ENCODE data around the gene ANXA6. TPM values are rescaled to one million over a fixed set of nuclear protein-coding genes. Genes with fewer than 3 reads are reported as not detected.

ANXA6 gene
- total and polyA plus RNA-seq, 8 donors = 28.4 to 240 (median 88.2) TPM

DNA sequence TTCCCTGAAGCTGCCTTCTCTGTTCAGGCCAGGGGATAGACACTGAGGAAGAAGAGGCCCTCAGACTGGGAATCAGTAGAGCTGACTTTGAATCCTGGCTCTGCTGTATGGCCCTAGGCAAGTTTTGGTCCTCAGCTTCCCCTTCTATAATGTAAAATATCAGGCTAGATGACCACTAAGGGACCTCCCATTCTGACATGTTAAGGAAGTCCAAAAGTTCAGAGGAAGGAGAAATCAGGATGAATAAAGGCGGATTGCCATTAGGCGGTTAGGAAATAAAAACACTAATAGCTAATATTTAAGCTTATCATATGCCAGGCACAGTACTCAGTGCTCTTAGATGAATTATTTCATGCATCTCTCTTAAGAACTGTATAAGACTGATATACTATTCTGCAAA lies 67.9 kb downstream of the ANXA6 start:
- H3K27ac ChIP-seq = no peak overlapping the region
- 49 to 94% (median 77%) methylated on average over 2 of the region's 2 CpGs for WGBS, 5 donors
- H3K27me3 ChIP-seq = no peaks in the 10 kb centered on the region
- H3K4me1 ChIP-seq = peaks cover 33 to 50% (median 47%) of the 10 kb centered on the region in 4 donors
- no peaks in the 10 kb centered on the region for H3K36me3 ChIP-seq
- H3K9me3 ChIP-seq = no peaks in the 10 kb centered on the region
- no peak for TF ChIP-seq POLR2A (IDR thresholded peaks at IDR 0.05)
- TF ChIP-seq, protein P1, sequence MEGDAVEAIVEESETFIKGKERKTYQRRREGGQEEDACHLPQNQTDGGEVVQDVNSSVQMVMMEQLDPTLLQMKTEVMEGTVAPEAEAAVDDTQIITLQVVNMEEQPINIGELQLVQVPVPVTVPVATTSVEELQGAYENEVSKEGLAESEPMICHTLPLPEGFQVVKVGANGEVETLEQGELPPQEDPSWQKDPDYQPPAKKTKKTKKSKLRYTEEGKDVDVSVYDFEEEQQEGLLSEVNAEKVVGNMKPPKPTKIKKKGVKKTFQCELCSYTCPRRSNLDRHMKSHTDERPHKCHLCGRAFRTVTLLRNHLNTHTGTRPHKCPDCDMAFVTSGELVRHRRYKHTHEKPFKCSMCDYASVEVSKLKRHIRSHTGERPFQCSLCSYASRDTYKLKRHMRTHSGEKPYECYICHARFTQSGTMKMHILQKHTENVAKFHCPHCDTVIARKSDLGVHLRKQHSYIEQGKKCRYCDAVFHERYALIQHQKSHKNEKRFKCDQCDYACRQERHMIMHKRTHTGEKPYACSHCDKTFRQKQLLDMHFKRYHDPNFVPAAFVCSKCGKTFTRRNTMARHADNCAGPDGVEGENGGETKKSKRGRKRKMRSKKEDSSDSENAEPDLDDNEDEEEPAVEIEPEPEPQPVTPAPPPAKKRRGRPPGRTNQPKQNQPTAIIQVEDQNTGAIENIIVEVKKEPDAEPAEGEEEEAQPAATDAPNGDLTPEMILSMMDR (IDR thresholded peaks at IDR 0.05) = no peak
- TF ChIP-seq EP300 (IDR thresholded peaks at IDR 0.05) = no peak
- no peak for TF ChIP-seq POLR2AphosphoS5 (IDR thresholded peaks at IDR 0.05)
- intact Hi-C loops (cut with DNase I; ENCODE audit: low total_unique reads) = no loop called here
- DNase-seq = no peak
- H3K4me3 ChIP-seq = no peak overlapping the region

DNA sequence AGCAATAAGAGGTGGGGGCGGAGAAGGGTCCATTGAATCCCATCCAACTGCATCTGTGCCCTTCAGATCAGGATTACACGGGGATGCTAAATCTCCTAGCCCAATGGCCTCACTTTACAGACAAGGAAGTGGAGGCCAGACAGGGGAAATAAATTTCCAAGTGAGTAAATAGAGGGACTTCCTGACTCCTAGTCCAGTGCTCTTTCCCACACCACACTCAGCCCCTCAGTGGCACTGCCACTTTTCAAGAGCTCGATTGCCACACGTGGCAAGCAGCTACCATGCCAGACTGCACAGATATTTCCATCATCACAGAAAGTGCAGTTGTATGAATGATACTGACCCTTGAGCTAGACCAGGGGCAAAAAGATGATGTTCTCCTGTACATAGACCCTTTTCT lies 68.6 kb downstream of the ANXA6 start:
- Histone ChIP-seq H3K27me3 (no peaks in the 10 kb centered on the region), H3K4me1 (peaks cover 26 to 47% (median 41%) of the 10 kb centered on the region in 4 donors), H3K36me3 (no peaks in the 10 kb centered on the region), H3K27ac (no peak overlapping the region), H3K4me3 (no peak overlapping the region), H3K9me3 (no peaks in the 10 kb centered on the region)
- DNase-seq = no peak
- intact Hi-C loops (cut with DNase I; ENCODE audit: low total_unique reads) = no loop called here
- TF ChIP-seq POLR2A (IDR thresholded peaks at IDR 0.05) (no peak), EP300 (IDR thresholded peaks at IDR 0.05) (no peak), POLR2AphosphoS5 (IDR thresholded peaks at IDR 0.05) (no peak)
- TF ChIP-seq, protein P1 (IDR thresholded peaks at IDR 0.05) = no peak
- 82 to 88% (median 84%) methylated on average over 4 of the region's 4 CpGs for WGBS, 5 donors

DNA sequence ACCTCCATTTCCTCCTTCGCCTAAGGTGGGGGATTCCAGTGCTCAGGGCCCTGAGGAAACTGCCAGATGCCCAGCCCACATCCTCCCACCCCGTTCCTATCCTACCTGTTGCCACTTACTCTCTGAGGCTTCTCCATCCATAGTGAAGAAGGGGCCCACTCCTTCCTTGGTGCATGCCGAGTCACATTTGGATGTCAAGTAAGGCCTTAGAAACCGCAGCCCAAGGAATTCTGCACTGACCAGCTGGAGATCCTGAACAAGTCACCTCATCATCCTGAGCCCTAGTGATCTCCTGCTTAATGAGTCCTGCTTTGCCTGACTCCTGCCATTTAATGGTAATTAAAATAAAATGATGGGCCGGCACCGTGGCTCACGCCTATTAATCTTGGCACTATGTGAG lies 70.1 kb downstream of the ANXA6 start:
- WGBS, 5 donors = 79 to 92% (median 89%) methylated on average over 7 of the region's 7 CpGs
- H3K36me3 ChIP-seq = no peaks in the 10 kb centered on the region
- H3K27ac ChIP-seq = peak overlapping the region in 2 of 5 donors; percentile 99
- no peak overlapping the region for H3K4me3 ChIP-seq
- H3K27me3 ChIP-seq = no peaks in the 10 kb centered on the region
- no peaks in the 10 kb centered on the region for H3K9me3 ChIP-seq
- no peak for DNase-seq
- intact Hi-C loops (cut with DNase I; ENCODE audit: low total_unique reads) = no loop called here
- peaks cover 31 to 47% (median 37%) of the 10 kb centered on the region in 4 donors for H3K4me1 ChIP-seq
- TF ChIP-seq EP300 (IDR thresholded peaks at IDR 0.05) (no peak), POLR2A (IDR thresholded peaks at IDR 0.05) (no peak), POLR2AphosphoS5 (IDR thresholded peaks at IDR 0.05) (no peak)
- TF ChIP-seq, protein P1 (IDR thresholded peaks at IDR 0.05) = no peak

DNA sequence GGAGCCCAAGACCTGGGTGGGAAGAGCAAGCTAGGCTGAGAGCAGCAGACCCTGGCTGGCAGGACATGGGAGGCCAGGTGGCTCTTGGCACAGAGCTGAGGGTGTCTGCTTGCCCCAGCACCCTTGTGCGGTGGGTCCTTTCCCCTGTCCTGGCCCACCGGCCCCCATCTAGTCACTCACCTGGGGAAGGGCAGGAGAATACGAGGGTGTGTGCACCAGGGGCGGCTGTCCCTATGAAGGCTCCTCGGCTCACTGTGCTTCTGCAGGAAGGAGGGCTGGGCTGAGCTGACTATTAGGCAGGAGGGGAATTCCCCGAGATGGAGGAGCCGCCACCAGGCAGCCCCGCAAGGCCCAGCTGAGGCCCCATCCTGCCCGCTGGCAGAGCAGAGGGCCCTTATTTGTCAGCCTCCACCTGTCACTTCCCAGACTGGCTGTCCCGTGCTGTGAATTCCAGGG lies 70.6 kb downstream of the ANXA6 start:
- peaks cover 37 to 53% (median 43%) of the 10 kb centered on the region in 4 donors for H3K4me1 ChIP-seq
- no peaks in the 10 kb centered on the region for H3K36me3 ChIP-seq
- 14 to 40% (median 28%) methylated on average over 5 to 10 of the region's 10 CpGs for WGBS, 5 donors
- no peaks in the 10 kb centered on the region for H3K9me3 ChIP-seq
- intact Hi-C loops (cut with DNase I; ENCODE audit: low total_unique reads) = no loop called here
- peak overlapping the region; percentile 9 to 99 (median 80) for H3K27ac ChIP-seq
- no peaks in the 10 kb centered on the region for H3K27me3 ChIP-seq
- TF ChIP-seq EP300 (IDR thresholded peaks at IDR 0.05) (no peak), POLR2AphosphoS5 (IDR thresholded peaks at IDR 0.05) (peak in 1 of 3 donors; percentile 38)
- TF ChIP-seq, protein P1 (IDR thresholded peaks at IDR 0.05) = no peak
- DNase-seq = peak; percentile 62 to 65
- peak overlapping the region in 2 of 4 donors; percentile 16 to 37 for H3K4me3 ChIP-seq

Data from stomach (tissue), 9 donors.